Measurements from ENCODE around the gene ZNF749. TPM values are rescaled to one million over a fixed set of nuclear protein-coding genes. Genes with fewer than 3 reads are reported as not detected.

ZNF749 gene
- total RNA-seq, 2 donors from 2014 or later, result 9.2 to 9.3 TPM

DNA sequence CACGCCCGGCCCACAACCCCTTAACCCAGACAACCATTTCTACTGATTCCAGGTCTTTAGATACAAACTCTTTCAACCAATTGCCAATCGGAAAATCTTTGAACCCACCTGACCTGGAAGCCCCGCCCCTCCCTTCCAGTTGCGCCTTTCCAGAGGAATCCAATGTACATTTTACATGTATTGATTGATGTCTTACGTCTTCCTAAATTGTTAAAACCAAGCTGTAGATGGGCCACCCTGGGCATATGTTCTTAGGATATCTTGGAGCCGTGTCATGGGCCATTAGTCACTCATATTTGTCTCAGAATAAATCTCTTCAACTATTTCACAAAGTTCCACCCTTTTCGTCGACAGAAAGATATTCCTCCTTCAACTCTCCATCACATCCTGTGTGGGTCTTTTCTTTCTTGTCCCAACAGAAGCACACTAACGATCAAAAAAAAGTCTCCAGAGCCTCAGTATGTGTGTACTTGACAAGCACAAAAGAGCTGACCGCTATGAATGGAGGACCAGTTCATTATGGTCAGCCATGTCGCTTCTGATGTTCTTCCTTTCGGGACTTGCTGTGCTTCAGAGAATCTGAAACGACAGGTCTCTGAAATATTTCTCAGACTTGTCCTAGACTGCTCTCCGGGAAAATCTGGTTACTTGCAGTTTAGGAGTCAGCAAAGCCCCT, 601 bp upstream of the ZNF749 start:
- Histone ChIP-seq H3K9me3 (no peaks in the 10 kb centered on the region), H3K9ac (ENCODE audit: low read depth in 2 of 2, low read length in 2 of 2) (peak overlapping the region in 1 of 2 donors; percentile 73), H3K4me1 (no peaks in the 10 kb centered on the region), H3K4me3 (peak overlapping the region; percentile 85), H3K36me3 (no peaks in the 10 kb centered on the region), H3K27ac (peak overlapping the region; percentile 60), H3K27me3 (no peaks in the 10 kb centered on the region)
- no peak for DNase-seq
- no peak for TF ChIP-seq CTCF (IDR thresholded peaks at IDR 0.05)
- intact Hi-C loops (cut with DNase I), result no loop called here

DNA sequence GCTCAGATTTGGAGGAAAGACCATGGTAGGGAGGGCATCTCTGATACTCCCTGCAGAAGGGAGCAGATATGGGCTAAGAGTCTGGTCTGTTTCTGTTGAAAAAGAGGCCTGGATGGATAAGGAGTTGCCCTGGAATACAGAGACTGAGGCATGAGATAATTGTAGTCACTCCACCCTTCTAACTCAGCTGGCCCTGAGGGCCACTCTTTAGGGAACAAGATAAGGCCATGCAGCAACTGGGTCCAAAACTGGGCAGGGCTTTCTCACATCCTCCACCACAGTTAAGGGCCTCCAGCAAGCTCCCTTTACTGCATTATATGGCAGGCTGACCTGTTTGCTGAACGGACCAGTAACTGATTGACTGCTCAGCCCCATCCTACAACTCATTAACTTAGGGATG, 1.3 kb downstream of the ZNF749 start:
- Histone ChIP-seq H3K4me1 (no peaks in the 10 kb centered on the region), H3K36me3 (no peaks in the 10 kb centered on the region), H3K27me3 (no peaks in the 10 kb centered on the region), H3K9ac (ENCODE audit: low read depth in 2 of 2, low read length in 2 of 2) (peak overlapping the region in 1 of 2 donors; percentile 73), H3K9me3 (no peaks in the 10 kb centered on the region), H3K27ac (no peak overlapping the region), H3K4me3 (no peak overlapping the region)
- intact Hi-C loops (cut with DNase I), result no loop called here
- TF ChIP-seq CTCF (IDR thresholded peaks at IDR 0.05), result no peak
- DNase-seq, result no peak

GRCh38 chr19:57437931-57438330, 2.8 kb downstream of the ZNF749 start:
- intact Hi-C loops (cut with DNase I), result no loop called here
- H3K4me3 ChIP-seq, result no peak overlapping the region
- no peaks in the 10 kb centered on the region for H3K4me1 ChIP-seq
- H3K36me3 ChIP-seq, result no peaks in the 10 kb centered on the region
- no peaks in the 10 kb centered on the region for H3K9me3 ChIP-seq
- H3K27ac ChIP-seq, result no peak overlapping the region
- no peaks in the 10 kb centered on the region for H3K27me3 ChIP-seq
- no peak for DNase-seq
- TF ChIP-seq CTCF (IDR thresholded peaks at IDR 0.05), result no peak
- H3K9ac ChIP-seq (ENCODE audit: low read depth in 2 of 2, low read length in 2 of 2), result no peak overlapping the region

DNA sequence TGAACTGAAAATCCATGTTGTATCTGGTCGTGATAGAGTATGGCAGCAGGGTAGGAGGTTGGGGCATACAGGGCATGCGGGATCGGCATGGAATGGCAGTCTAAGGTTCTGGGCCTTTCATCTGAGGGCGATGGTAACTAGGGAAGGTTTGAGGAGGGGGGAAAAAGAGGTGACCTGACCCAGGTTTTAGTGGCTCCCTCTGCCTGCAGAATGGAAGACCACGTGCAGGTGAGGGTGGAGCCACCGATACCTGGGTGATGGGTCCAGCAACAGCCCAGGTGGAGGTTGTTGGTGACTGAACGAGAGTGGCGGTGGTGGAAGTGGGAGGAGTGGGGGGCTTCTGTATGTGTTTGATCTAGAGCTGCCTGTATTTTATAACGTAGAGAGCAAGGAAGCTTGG, 3.8 kb downstream of the ZNF749 start:
- H3K4me1 ChIP-seq, result no peaks in the 10 kb centered on the region
- intact Hi-C loops (cut with DNase I), result no loop called here
- H3K36me3 ChIP-seq, result peaks cover 6% of the 10 kb centered on the region
- no peak overlapping the region for H3K9ac ChIP-seq (ENCODE audit: low read depth in 2 of 2, low read length in 2 of 2)
- H3K27ac ChIP-seq, result no peak overlapping the region
- H3K27me3 ChIP-seq, result no peaks in the 10 kb centered on the region
- no peak overlapping the region for H3K4me3 ChIP-seq
- H3K9me3 ChIP-seq, result peaks cover 6% of the 10 kb centered on the region
- no peak for DNase-seq
- TF ChIP-seq CTCF (IDR thresholded peaks at IDR 0.05), result no peak

GRCh38 chr19:57441979-57442752, 7.0 kb downstream of the ZNF749 start:
- H3K27ac ChIP-seq, result no peak overlapping the region
- H3K4me3 ChIP-seq, result no peak overlapping the region
- H3K4me1 ChIP-seq, result no peaks in the 10 kb centered on the region
- H3K27me3 ChIP-seq, result no peaks in the 10 kb centered on the region
- no peak for TF ChIP-seq CTCF (IDR thresholded peaks at IDR 0.05)
- H3K9ac ChIP-seq (ENCODE audit: low read depth in 2 of 2, low read length in 2 of 2), result no peak overlapping the region
- DNase-seq, result no peak
- intact Hi-C loops (cut with DNase I), result no loop called here
- H3K9me3 ChIP-seq, result peaks cover 11% of the 10 kb centered on the region
- peaks cover 12% of the 10 kb centered on the region for H3K36me3 ChIP-seq

Measured in colonic mucosa (tissue), 4 donors.